Measurements from ENCODE around the gene SLC50A1.
A peak's percentile ranks its signal among the peaks of the same experiment; 100 is the strongest.
"Not testable (repeated sequence)": the region's sequence is repeated elsewhere in the genome, so short reads cannot be mapped to it uniquely, and the experiment has no call there.

The SLC50A1 gene

GRCh38 chr1:155158991-155159390 lies 23.3 kb downstream of the SLC50A1 start:
- no peak overlapping the region for H3K27ac ChIP-seq (ENCODE audit: extremely low read depth, low read depth, low read length)
- POLR2A ChIA-PET: interaction anchor here (1.3 kb wide), 1 partner anchor 8 kb away, joined by 5 read pairs; no protein-coding TSS in a partner anchor

GRCh38 chr1:155160128-155160527 lies 24.5 kb downstream of the SLC50A1 start:
- H3K27ac ChIP-seq (ENCODE audit: extremely low read depth, low read depth, low read length): no peak overlapping the region
- POLR2A ChIA-PET: no interaction called here
- no peaks in the 10 kb centered on the region for H3K9me3 ChIP-seq (ENCODE audit: control insufficient read depth, insufficient read depth, low read depth, low read length)
- CTCF ChIA-PET: interaction anchor here (0.7 to 1.0 kb wide), 2 partner anchors 13 to 406 kb away, joined by 3 read pairs; partner anchors contain the start of gene KRTCAP2
- no peaks in the 10 kb centered on the region for H3K36me3 ChIP-seq (ENCODE audit: control insufficient read depth in 2 of 2, insufficient read depth in 1 of 2, low read length in 2 of 2)
- no peak overlapping the region for H3K4me3 ChIP-seq (ENCODE audit: low read depth, low read length)
- no peaks in the 10 kb centered on the region for H3K4me1 ChIP-seq (ENCODE audit: control insufficient read depth, insufficient read depth, low read length)
- TF ChIP-seq ZFHX2 (tag by site-specific recombination; conservative IDR thresholded peaks at IDR 0.05): no peak
- no peak for TF ChIP-seq ZNF660 (tag by site-specific recombination; IDR thresholded peaks at IDR 0.05)
- no peak for TF ChIP-seq ZNF223 (tag by site-specific recombination; IDR thresholded peaks at IDR 0.05)
- TF ChIP-seq ZNF621 (tag by site-specific recombination; IDR thresholded peaks at IDR 0.05): no peak
- TF ChIP-seq SCRT2 (tag by site-specific recombination; IDR thresholded peaks at IDR 0.05): no peak
- TF ChIP-seq HOXC10 (CRISPR knock-in tag; IDR thresholded peaks at IDR 0.05): no peak
- TF ChIP-seq ZNF623 (tag by site-specific recombination; IDR thresholded peaks at IDR 0.05): peak; percentile 44
- no peak for TF ChIP-seq ZNF214 (tag by site-specific recombination; IDR thresholded peaks at IDR 0.05; ENCODE audit: borderline replicate concordance)

More at GRCh38 chr1:155158991-155159390, 23.3 kb downstream of the SLC50A1 start:
- Histone ChIP-seq H3K4me1 (ENCODE audit: control insufficient read depth, insufficient read depth, low read length) (no peaks in the 10 kb centered on the region), H3K9me3 (ENCODE audit: control insufficient read depth, insufficient read depth, low read depth, low read length) (no peaks in the 10 kb centered on the region), H3K4me3 (ENCODE audit: low read depth, low read length) (no peak overlapping the region), H3K36me3 (ENCODE audit: control insufficient read depth in 2 of 2, insufficient read depth in 1 of 2, low read length in 2 of 2) (no peaks in the 10 kb centered on the region)
- TF ChIP-seq ZNF433 (tag by site-specific recombination; IDR thresholded peaks at IDR 0.05; ENCODE audit: low read depth) (no peak), AEBP2 (tag by site-specific recombination; IDR thresholded peaks at IDR 0.05; ENCODE audit: borderline replicate concordance) (no peak), ZNF335 (tag by site-specific recombination; conservative IDR thresholded peaks at IDR 0.05) (no peak), SCRT2 (tag by site-specific recombination; IDR thresholded peaks at IDR 0.05) (peak; percentile 62), ZNF132 (tag by site-specific recombination; IDR thresholded peaks at IDR 0.05; ENCODE audit: borderline replicate concordance) (no peak), ZBTB44 (tag by site-specific recombination; IDR thresholded peaks at IDR 0.05) (no peak), ZSCAN16 (tag by site-specific recombination; IDR thresholded peaks at IDR 0.05) (no peak)
- CTCF ChIA-PET: interaction anchor here (0.9 to 1.3 kb wide), 3 partner anchors 10 to 67 kb away, joined by 3 read pairs; partner anchors contain the start of gene KRTCAP2

DNA sequence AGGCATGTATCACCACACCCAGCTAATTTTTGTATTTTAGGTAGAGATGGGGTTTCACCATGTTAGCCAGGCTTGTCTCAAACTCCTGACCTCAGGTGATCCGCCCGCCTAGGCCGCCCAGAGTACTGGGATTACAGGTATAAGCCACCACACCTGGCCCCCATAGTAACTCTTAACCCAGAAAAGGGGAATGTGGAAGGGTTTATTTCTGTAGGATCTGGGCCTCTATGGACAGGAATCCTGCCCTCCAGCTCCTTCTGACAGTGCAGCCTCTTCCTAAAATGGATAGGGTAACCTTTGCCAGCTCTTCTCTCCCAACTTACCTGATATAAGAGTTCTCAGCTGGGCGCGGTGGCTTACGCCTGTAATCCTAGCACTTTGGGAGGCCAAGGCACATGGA lies 27.0 kb downstream of the SLC50A1 start:
- CTCF ChIA-PET: interaction anchor here (0.6 to 2.8 kb wide), 8 partner anchors 10 to 720 kb away, joined by 3 to 13 read pairs (median 4); partner anchors contain the start of gene KRTCAP2
- H3K4me3 ChIP-seq (ENCODE audit: low read depth, low read length); H3K27ac ChIP-seq (ENCODE audit: extremely low read depth, low read depth, low read length); H3K36me3 ChIP-seq (ENCODE audit: control insufficient read depth in 2 of 2, insufficient read depth in 1 of 2, low read length in 2 of 2); H3K9me3 ChIP-seq (ENCODE audit: control insufficient read depth, insufficient read depth, low read depth, low read length); H3K4me1 ChIP-seq (ENCODE audit: control insufficient read depth, insufficient read depth, low read length); POLR2A ChIA-PET: not testable (repeated sequence)

GRCh38 chr1:155163785-155164184 lies 28.1 kb downstream of the SLC50A1 start:
- H3K4me1 ChIP-seq (ENCODE audit: control insufficient read depth, insufficient read depth, low read length); H3K4me3 ChIP-seq (ENCODE audit: low read depth, low read length); H3K36me3 ChIP-seq (ENCODE audit: control insufficient read depth in 2 of 2, insufficient read depth in 1 of 2, low read length in 2 of 2); H3K27ac ChIP-seq (ENCODE audit: extremely low read depth, low read depth, low read length); H3K9me3 ChIP-seq (ENCODE audit: control insufficient read depth, insufficient read depth, low read depth, low read length); POLR2A ChIA-PET: not testable (repeated sequence)
- CTCF ChIA-PET: interaction anchor here (1.5 to 12.2 kb wide), 3 partner anchors 9 to 72 kb away, joined by 12 to 439 read pairs (median 13); partner anchors contain the start of gene KRTCAP2
- TF ChIP-seq ZNF146 (tag by site-specific recombination; IDR thresholded peaks at IDR 0.05): peak; percentile 98
- TF ChIP-seq, protein P1, sequence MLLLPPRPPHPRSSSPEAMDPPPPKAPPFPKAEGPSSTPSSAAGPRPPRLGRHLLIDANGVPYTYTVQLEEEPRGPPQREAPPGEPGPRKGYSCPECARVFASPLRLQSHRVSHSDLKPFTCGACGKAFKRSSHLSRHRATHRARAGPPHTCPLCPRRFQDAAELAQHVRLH (tag by site-specific recombination; IDR thresholded peaks at IDR 0.05): peak; percentile 84

- POLR2A ChIA-PET: interaction anchor here (0.7 kb wide), 1 partner anchor 720 kb away, joined by 9 read pairs; no protein-coding TSS in a partner anchor
- not testable (repeated sequence) for H3K9me3 ChIP-seq (ENCODE audit: control insufficient read depth, insufficient read depth, low read depth, low read length); H3K4me3 ChIP-seq (ENCODE audit: low read depth, low read length); H3K27ac ChIP-seq (ENCODE audit: extremely low read depth, low read depth, low read length); H3K4me1 ChIP-seq (ENCODE audit: control insufficient read depth, insufficient read depth, low read length)
- peaks cover 0 to 13% of the 10 kb centered on the region in 2 experiments; a peak in 2 of 3 replicates for H3K36me3 ChIP-seq (ENCODE audit: control insufficient read depth in 2 of 2, insufficient read depth in 1 of 2, low read length in 2 of 2)
- CTCF ChIA-PET: interaction anchor here (1.3 to 12.2 kb wide), 4 partner anchors 8 to 200 kb away, joined by 4 to 439 read pairs (median 8); partner anchors contain the start of gene KRTCAP2
Observed at GRCh38 chr1:155164625-155165024, 29.0 kb downstream of the SLC50A1 start.

All from HEK293 (cell line).